GM18517 (cell line): ENCODE data around the gene TNFRSF1B.

Source experiments
- ATAC-seq: cut with Tn5 transposase; IDR thresholded peaks from one replicate; pipeline ENCODE4 v1.9.1; 2021; ENCODE audit warnings: mild to moderate bottlenecking, moderate library complexity; ENCODE audit not compliant: unreplicated experiment

The TNFRSF1B gene

DNA sequence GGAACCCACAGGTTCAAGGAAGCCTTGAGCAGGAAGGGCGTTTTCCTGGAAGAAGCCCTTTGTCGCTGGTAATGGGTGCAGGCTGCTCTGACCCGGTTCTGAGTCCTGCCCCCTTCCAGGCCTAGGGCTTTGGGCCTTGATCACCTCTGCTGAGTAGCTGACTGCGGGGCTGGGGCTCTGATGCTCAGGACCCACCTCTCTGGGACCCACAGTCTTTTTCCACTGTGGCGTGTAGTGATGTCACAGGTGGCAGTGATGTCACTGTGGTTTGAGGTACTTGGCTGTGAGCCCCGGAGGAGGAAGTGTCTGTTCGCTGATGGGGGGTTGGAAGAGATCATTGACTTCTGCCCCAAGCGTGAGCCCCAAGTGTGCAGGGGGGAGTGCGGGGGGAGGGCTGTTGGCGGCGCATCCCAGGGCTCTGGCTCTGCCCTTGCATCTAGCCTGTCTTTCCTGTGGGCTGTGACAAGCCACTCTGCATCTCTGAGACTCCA is 6.9 kb downstream of the TNFRSF1B start:
- ATAC-seq = no peak

DNA sequence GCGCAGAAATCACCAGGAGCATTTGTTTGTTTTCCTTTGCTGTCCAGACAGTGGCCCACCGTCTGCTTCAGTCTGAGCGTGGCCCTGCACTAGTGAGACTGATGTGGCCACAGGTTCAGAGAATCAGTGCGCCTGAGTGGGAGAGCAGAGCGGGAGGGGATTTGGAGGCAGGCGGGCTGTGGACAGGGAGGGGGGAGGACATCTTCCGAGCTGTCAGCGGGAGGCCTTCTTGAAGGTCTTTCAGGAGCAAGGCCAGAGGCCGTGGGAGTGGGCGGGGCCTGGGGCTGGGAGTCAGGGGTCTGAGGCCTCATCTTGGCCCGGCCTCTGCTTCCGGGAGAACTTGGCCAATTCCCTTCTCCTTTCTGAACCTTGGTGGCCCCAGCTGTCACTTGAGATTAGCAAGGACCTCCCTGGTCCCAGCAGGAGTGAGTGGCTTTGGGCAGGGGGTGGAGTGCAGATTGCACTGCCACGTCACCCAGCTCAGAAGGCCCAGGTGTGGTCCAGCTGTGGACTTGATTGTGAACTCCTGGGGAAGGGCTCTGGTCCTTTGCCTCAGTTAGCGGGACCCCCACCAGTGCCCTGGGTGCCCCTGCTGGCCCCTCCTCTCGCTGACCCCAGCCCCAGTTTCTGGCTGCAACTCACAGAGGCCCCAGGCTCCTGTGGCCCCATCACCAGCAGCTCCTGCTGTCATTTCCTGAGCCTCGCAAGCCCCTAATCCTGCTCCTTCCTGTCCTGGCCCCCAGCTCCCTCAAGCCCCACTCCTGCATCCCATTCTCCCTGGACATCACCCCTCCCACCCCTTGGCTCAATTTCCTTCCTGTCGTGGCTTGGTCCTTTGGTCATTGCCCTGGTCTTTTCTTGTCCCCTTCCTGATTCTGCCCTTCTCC is 8.4 kb downstream of the TNFRSF1B start:
- no peak for ATAC-seq

DNA sequence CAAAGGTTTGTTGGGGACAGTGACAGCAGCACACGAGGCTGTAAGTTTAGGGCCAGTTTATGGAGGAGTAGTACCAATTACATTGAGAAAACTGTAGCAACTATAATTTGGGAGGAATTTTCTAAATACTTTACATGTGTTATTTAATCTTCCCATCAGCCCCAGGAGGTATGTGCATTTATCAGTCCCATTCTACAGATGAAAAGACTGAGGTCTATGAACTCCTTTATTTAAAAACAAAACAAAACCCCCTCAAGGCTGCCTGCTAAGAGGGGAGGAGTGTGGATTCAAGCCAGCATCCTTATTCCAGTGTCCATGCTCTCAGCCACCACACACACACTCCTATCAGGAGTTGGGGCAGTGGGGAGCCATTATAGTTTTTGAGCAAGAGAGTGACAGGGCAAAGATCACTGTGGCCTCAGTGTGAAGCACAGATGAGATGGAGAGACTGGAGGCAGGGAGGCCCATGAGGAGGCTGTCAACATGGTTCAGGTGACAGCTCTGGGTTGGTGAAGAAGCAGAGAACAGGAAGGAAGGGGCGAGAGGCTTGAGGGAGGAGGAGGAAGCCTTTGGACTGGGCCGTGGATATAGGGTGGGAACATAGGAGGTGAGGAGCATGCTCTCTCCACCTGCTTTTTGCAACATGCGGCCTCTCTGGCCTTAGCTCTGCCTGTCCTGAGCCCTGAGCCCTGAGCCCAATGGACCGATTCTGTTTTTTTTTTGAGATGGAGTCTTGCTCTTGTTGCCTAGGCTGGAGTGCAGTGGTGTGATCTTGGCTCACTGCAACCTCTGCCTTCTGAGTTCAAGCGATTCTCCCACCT is 9.7 kb downstream of the TNFRSF1B start:
- ATAC-seq = no peak

DNA sequence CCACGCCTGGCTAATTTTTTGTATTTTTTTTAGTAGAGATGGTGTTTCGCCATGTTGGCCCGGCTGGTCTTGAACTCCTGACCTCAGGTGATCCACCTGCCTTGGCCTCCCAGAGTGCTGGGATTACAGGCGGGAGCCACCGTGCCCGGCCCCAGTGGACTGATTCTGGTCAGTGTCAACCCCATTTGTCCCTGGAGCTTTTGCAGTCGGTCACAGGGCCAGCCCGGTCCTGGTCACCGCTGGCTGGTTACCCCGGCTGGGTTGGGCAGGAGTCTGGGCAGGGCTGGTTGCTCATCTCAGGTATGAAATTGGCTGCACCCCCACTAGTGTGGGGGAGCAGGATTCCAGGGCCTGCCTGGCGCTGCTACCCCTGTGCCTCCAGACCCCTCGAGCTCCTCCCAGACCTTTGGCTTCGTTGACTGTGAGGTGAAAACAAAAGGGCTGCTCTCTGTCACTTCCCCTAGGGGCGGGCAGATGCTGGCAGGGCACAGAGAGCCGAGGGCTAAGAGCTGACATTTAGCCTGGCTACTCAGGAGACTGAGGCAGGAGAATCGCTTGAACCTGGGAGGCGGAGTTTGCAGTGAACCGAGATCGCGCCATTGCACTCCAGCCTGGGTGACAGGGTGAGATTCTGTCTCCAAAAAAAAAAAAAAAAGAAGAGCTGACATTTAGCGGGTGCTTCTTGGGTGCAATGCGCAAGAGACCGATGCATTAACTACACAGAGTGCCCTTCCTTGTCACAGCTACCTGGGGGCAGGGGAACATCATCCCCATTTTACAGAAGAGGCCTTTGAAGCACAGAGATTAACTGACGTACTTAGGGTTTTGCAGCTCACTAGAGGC is 10.6 kb downstream of the TNFRSF1B start:
- ATAC-seq = no peak

DNA sequence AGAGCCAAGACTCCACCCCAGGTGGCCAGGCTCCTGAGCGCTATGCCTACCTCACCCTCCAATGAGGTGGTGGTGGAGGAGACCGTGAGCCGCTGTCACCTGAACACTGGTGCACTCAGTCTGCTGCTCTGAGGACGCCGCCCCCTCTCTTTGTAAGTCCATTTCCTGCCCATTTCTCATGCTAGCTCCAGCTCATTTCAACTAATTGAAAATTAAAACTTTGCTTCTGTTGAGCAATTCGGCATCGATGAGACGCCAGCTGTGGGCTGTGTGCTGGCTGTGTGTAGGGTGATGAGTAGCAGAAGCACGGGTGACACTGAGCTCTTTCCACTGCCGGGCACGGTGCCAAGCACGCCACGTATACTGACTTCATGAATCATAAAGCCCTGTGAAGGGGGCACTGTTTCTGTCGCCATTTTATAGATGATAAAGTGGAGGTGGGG is 11.2 kb downstream of the TNFRSF1B start:
- ATAC-seq = no peak

DNA sequence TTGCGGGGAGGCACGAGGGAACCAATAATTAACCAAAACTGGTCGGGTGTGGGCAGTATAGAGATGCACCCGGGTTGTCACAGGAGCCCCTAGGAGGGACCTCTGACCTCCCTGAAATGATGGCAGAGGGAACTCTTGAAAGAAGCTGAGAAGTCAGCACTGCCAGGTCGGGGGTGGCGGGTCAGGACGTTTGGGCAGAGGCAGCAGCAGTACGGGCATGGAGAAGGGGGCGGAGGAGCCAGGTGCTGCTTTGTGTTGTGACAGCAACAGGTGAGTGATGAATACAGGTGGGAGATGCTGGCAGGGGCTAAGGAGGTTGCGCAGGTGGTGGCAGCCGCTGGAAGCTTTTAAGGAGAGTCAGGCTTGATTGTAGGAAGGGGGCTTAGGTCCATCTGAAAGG is 11.7 kb downstream of the TNFRSF1B start:
- no peak for ATAC-seq

DNA sequence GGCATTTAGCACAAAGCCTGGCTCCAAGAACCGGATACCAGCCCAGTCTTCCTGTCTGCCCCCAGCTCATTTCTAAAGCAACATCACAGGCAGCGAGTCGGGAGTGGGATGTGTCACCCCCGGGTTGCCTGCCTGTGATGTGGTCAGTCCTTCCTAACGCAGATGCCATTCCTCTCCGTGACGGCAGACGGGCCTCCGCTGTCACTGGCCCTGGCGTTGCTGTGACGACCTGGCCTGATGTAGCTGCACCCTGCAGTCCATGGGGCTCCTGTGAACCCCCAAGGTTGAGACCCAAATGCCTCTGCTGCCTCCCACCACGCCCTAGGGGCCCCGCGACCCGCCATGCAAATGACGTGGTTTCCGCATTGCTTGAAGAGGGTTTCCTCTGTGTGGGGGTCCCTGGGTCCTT is 12.3 kb downstream of the TNFRSF1B start:
- ATAC-seq = no peak

DNA sequence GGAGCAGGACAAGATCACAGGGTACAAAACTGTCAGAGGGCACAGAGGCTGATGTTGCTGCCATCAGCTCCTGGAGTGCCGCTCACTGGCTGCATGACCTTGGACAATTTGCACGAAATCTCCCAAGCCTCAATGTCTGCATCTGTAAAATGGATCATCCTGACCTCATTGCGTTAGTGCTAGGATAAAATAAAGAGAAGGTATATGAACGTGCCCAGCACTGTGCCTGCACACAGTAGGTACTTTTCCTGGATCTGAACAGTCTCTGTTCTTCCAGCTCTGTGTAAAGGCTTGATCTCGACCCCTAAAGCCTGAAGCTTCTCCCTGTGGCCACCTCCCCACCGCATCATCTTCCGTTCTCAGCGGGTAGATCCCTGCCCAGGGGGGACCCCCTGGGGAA is 12.9 kb downstream of the TNFRSF1B start:
- ATAC-seq = no peak

DNA sequence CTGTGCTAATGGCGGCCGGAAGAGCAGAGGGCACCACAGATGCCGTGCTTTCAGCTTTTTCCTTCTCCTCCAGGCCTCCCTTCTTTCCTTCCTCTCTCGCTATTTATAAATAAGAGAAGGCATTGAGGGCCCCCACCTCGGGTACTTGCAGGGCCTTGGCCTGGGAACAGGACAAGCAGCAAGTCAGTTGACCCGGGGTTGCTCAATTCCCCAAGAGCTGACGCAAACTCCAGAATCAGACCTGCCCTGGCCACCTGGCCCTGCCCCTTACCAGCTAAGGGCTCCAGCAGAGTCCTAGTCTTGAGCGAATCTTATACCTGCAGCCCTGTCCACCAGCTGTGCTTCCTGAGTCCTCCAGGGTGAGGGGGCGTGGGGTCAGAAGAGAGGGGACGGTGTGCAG is 13.5 kb downstream of the TNFRSF1B start:
- ATAC-seq = no peak

DNA sequence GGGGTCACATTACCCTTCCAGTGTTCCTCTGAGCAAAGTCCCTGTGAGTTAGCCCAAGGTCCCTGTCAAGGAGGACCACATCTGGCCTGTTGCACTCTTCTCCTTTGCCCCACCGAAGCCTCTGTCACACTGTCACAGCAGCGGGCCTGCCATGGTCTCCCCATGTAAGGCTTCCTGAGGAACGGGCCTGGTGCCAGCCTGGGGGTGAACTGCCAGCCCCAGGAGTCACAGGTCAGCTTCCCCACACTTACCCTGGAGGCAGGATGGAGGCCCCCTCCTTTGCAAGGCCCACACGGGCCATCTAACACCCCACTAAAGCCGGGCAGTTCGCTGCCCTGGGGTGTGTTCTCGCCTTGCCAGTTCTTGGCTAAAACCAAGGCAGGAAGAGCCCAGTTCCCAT is 14.1 kb downstream of the TNFRSF1B start:
- no peak for ATAC-seq

DNA sequence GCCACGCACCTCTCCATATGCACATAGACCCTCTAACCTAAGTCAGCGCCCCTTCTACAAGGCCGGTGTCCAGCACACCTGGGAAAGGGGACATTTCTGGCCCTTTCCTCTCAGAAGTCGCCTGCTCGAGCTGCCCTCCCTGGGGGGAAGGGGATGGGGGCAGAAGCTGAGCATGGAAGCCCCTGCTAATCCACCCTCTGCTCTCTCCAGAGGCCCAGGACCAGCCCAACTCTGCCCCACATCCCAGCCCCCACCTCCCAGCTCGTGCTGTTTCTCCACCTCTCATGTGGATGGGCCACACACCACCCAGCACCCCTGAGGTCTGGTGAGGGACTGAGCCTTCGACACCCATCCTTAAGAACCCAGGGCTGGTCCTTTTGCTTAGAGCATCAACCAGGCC is 14.8 kb downstream of the TNFRSF1B start:
- no peak for ATAC-seq

DNA sequence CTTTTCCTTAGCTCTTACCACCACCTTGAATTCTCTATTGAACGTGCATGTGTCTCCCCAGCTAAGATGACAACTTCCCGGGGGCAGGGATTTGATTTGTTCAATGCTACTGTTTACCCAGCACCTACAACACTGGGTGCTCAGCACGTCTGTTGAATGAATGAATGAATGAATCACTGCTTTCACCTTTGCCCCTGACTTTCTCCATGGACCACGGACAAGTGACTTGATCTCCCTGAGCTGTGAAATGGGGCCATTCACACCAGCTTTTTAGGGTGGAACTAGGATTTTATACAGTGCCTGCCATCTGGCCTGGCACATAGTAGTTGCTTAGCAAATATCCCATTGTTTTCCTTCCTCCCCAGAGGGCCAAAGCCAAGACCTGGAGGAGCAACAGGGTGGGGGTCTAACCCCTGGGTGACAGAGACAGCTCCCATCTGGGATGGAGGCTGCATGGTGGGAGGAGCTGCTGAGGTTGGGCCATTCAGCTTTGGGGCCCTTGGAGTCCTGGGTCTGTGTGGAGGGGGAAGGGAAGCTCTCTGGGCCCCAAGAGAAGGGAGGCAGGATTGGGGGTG is 15.7 kb downstream of the TNFRSF1B start:
- no peak for ATAC-seq

DNA sequence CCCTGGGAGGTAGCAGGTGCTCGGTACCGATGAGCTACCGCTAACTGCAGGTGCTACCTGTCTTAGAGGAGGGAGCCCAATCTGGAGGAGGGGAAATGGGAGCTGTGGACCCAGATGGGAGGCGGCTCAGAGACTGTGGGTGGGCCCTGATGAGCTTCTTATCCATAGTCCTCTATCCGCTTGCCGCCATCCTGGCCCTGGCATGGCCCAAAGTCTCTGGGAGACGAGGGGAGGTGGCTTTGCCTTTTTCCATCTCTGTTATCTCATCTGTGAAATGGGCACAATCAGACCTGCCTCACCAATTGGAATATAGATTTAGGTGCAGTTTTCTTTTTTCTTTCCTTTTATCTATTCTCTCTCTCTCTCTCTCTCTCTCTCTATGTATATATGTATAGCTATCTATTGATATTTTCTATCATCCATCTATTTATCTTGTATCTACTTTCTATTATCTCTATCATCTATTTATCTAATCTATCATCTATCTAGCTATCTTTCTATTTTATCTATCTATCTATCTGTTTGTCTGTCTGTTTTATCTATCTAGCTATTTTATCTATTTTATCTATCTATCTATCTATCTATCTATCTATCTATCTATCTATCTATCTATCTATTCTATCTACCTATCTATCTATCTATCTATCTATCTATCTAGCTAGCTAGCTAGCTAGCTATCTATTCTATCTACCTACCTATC is 16.5 kb downstream of the TNFRSF1B start:
- ATAC-seq = no peak

DNA sequence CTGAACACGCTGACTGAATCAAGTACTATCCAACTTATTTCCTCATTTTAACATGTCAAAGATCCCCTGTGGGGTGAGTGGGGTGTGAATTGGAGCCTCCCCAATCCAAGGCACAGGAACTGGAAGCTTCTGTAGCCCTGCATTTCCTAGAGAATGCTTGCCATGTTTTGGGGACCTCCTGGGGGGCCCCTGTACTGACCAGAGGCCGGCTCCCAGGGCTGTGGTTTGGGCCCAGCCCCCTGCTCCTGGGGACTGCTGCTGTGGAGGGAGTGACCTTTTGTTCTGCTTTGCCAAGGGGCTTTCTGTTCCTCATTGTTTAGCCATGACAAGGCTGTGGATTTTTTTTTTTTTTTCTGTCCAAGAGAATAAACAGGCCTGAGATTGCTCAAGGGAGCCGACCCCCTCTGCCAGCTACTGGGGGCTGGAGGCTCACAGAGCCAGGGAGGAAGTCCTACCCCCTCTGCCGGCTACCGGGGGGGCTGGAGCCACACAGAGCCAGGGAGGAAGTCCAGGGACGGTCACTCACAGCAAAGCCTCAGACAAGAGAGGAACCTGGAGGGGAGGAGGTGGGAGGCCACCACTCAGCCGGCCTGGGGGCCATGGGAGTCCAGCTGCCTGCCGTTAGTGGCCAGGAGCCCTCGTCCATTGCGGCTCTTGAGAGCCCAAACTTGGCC is 17.4 kb downstream of the TNFRSF1B start:
- no peak for ATAC-seq

DNA sequence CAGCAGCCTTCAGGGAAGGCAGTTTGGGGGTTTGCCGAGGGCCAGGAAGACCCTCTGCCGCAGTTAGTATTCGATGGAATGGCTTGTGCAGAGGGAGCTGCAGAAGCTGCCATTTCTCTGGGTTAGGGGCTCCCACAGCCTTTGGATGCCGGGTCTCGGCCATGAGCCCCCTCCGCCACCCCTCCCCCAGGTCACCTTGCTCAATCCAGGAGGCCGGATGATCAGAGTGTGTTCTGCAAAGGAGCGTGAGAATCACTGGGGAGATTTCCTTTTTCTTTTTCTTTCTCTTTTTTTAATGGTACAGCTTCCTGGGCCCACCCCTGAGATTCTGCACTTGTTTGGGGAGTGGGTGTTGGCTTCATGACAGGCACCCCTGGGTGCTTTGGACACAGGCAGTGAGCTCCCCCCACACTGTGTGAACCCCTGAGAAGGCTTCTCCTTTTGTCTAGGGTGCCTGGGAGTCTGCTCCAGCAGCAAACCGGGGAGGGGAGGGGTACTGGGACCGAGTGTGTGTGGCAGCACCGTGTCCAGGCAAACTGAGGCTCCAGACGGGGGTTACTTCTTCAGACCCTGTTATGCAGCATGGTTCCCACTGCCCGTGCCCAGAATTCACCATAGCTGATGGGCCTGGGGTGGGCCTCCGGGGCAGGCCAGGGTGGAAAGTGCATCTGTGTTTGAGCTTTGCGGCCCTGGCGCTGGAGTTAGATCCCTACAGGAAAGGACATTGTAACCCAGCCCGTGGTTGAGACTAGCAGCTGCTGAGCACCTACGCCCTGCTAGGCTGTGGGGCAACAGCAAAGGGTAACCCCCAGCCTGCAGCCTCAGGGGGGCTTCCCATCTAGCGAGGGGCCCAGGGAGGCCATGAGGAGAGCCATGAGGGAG is 18.5 kb downstream of the TNFRSF1B start:
- ATAC-seq = no peak

DNA sequence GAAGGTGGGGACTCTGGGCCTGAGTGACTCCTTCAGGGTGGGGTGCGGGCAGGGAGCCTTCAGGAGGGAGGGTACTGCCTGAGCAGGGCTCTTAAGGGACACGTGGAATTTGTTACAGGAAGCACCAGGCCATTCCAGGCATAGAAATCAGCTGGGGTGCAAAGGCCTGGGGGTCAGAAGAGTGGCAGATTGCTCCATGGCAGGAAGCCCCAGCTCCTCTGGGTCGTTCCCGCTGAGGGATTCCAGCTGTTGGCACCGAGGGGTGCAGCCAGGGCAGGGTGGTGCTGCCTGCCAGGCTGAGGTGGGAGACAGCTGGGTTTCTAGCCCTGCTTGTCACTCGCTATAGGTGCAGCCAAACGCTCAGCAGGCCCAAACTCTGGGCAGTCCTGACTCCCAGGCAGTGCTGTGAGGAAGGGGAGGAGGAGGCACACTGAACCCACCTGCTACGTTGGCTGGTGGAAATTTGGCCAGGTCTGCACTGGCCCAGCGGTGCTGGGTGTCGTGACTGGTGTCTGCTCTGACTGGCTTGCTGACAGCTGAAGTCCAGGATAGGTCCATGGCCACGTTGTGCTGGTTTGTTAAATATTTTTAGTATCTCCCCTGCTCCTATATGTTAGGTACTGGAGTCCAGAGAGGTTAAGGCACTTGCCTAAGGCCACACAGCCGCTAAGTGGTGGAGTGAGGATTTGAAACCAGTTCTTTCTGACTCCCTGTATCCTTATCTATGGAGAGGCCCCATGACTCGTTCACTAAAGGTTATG is 19.3 kb downstream of the TNFRSF1B start:
- no peak for ATAC-seq

DNA sequence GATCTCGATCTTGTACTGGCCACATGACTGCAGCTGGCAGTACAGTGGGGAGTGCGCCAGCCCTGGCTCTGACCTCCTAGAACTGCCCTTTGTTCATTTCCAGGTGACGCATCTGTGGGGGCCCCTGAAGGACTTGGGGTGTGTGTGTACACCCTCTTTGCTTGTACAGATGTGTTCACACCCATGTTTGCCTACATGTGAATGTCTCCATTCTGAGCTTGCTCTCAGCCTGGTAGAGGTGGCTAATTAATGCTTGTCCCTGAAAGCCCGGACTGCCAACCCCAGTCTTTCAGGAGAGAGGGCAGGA is 19.8 kb downstream of the TNFRSF1B start:
- no peak for ATAC-seq

DNA sequence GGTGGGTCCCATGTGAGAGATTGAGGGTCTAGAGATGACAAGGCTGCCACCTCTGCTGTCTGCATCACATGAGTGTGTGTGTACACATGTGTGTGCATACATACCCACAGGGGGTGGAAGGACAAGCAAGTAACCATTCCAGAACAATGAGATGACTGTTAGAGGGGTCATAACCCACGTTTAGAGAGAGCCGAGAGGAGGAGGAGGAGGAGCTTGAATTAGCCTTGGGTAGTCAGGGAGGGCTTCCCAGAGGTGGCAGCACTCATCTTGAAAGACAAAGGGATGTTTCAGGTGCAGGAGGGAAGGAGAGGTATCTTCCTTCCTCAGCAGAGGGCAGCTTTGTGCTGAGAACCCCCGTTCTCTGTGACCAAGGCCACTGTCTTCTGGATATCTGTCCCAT is 21.3 kb downstream of the TNFRSF1B start:
- no peak for ATAC-seq
